ENCODE results near the gene KRTAP3-1. TPM values are rescaled to one million over a fixed set of nuclear protein-coding genes. Genes with fewer than 3 reads are reported as not detected.

Gene KRTAP3-1
- total and polyA plus RNA-seq, 7 experiments from 2014 or later, result not detected

DNA sequence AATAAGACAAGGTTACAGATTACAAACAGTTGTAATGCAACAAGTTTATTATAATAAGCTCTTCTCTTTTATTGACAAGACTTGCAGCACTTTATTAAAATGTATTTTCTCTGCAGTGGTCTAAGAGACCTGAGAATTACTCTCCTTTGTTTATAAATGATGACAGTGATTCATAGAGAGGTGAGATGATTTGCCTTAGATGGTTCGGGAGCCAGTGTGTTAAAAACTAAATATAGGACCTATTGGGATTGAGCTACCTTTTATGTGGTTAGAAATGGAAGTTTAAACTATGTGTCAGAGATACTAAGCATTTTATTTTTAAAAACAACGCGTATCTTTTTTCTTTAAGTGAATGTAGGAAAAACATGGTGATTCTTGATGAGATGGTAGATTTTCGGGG, 12.1 kb downstream of the KRTAP3-1 start:
- Histone ChIP-seq H3K27ac (ENCODE audit: low read depth, low read length) (no peak overlapping the region), H3K9me3 (ENCODE audit: control insufficient read depth in 2 of 3, low read length in 3 of 3) (no peaks in the 10 kb centered on the region), H3K36me3 (ENCODE audit: control insufficient read depth in 2 of 3, insufficient read depth in 3 of 3, low read length in 3 of 3) (no peaks in the 10 kb centered on the region), H3K27me3 (ENCODE audit: control insufficient read depth in 2 of 2, insufficient read depth in 2 of 2, low read length in 2 of 2) (peaks cover 0 to 4% of the 10 kb centered on the region in 2 donors), H3K4me3 (ENCODE audit: low read length) (no peak overlapping the region), H3K4me1 (ENCODE audit: control insufficient read depth in 2 of 2, insufficient read depth in 2 of 2, low read length in 2 of 2) (no peaks in the 10 kb centered on the region)
- Mint-ChIP-seq H3K36me3 (peaks cover 0 to 6% (median 0%) of the 10 kb centered on the region in 5 donors), H3K9me3 (peaks cover 0 to 1% (median 0%) of the 10 kb centered on the region in 11 donors), H3K4me1 (no peaks in the 10 kb centered on the region), H3K4me3 (no peak overlapping the region), H3K27me3 (peaks cover 25 to 58% (median 51%) of the 10 kb centered on the region in 5 donors), H3K27ac (no peak overlapping the region)
- CTCF ChIA-PET, result no interaction called here
- DNase-seq, result no peak
- POLR2A ChIA-PET, result no interaction called here
- intact Hi-C loops (cut with micrococcal nuclease), result no loop called here
- no peak for ATAC-seq

DNA sequence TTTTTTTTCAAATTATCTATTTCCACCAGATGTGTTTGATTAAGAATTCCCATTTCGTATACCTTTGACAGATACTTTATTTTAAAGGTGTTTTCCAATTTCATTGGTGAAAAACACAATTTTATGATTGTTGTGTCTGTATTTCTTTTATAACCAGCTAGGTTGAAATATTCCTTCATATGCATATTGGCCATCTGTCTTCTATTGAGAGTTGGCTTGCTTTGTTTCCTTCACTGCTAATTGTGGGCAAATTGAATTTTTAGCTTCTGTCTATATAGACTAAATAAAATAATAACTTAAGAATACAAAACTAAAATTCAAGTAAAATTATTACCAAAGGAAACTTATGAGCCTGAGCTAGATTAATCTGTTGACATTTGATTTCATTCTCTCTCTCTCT, 13.8 kb downstream of the KRTAP3-1 start:
- intact Hi-C loops (cut with micrococcal nuclease), result no loop called here
- DNase-seq (no peak), ATAC-seq (no peak)
- Mint-ChIP-seq H3K27me3 (peaks cover 25 to 61% (median 56%) of the 10 kb centered on the region in 5 donors), H3K27ac (no peak overlapping the region), H3K4me3 (no peak overlapping the region), H3K4me1 (no peaks in the 10 kb centered on the region), H3K36me3 (peaks cover 0 to 6% (median 0%) of the 10 kb centered on the region in 5 donors), H3K9me3 (peaks cover 0 to 2% (median 0%) of the 10 kb centered on the region in 11 donors)
- POLR2A ChIA-PET, result no interaction called here
- Histone ChIP-seq H3K27ac (ENCODE audit: low read depth, low read length) (no peak overlapping the region), H3K36me3 (ENCODE audit: control insufficient read depth in 2 of 3, insufficient read depth in 3 of 3, low read length in 3 of 3) (no peaks in the 10 kb centered on the region), H3K9me3 (ENCODE audit: control insufficient read depth in 2 of 3, low read length in 3 of 3) (no peaks in the 10 kb centered on the region), H3K4me1 (ENCODE audit: control insufficient read depth in 2 of 2, insufficient read depth in 2 of 2, low read length in 2 of 2) (no peaks in the 10 kb centered on the region), H3K4me3 (ENCODE audit: low read length) (no peak overlapping the region), H3K27me3 (ENCODE audit: control insufficient read depth in 2 of 2, insufficient read depth in 2 of 2, low read length in 2 of 2) (peaks cover 0 to 4% of the 10 kb centered on the region in 2 donors)
- CTCF ChIA-PET, result no interaction called here

DNA sequence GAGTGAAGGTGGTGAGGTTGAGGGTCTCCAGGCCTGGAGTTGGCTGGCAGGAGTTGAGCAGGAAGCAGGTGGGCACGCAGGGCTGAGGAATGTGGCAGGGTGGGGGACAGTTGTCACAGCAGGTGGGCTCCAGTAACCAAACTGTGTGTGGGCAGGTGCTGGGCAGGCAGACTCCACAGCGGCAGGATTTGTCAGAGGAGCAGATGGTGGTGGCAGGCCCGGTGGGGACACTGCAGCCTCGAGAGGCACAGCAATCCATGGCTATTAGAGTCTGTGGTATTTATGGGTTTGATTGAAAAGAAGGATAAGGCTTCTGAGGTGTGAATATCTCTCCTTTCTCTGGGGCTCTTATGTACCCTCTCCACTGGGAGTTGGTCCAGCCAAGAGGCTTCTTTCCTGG, 15.1 kb downstream of the KRTAP3-1 start, which contains the start of gene KRTAP3-3:
Gene KRTAP3-3, minus strand, starts transcription at position 326 of the 400 bp plus-strand sequence. Its CDS starts 67 bp downstream, at position 259.
- intact Hi-C loops (cut with micrococcal nuclease), result no loop called here
- H3K27ac Mint-ChIP-seq, result no peak within 1 kb of the TSS
- peaks cover 23 to 57% (median 53%) of the 10 kb centered on the region in 5 donors for H3K27me3 Mint-ChIP-seq
- H3K36me3 Mint-ChIP-seq, result peaks cover 0 to 6% (median 0%) of the 10 kb centered on the region in 5 donors
- H3K4me1 Mint-ChIP-seq, result no peaks in the 10 kb centered on the region
- ChIA-PET CTCF (no interaction called here), POLR2A (no interaction called here)
- Histone ChIP-seq H3K27me3 (ENCODE audit: control insufficient read depth in 2 of 2, insufficient read depth in 2 of 2, low read length in 2 of 2) (peaks cover 0 to 4% of the 10 kb centered on the region in 2 donors), H3K9me3 (ENCODE audit: control insufficient read depth in 2 of 3, low read length in 3 of 3) (no peaks in the 10 kb centered on the region), H3K36me3 (ENCODE audit: control insufficient read depth in 2 of 3, insufficient read depth in 3 of 3, low read length in 3 of 3) (no peaks in the 10 kb centered on the region), H3K27ac (ENCODE audit: low read depth, low read length) (no peak within 1 kb of the TSS), H3K4me3 (ENCODE audit: low read length) (no peak within 1 kb of the TSS), H3K4me1 (ENCODE audit: control insufficient read depth in 2 of 2, insufficient read depth in 2 of 2, low read length in 2 of 2) (no peaks in the 10 kb centered on the region)
- DNase-seq, result no peak
- no peak within 1 kb of the TSS for H3K4me3 Mint-ChIP-seq
- ATAC-seq, result no peak
- H3K9me3 Mint-ChIP-seq, result peaks cover 0 to 2% (median 0%) of the 10 kb centered on the region in 11 donors

DNA sequence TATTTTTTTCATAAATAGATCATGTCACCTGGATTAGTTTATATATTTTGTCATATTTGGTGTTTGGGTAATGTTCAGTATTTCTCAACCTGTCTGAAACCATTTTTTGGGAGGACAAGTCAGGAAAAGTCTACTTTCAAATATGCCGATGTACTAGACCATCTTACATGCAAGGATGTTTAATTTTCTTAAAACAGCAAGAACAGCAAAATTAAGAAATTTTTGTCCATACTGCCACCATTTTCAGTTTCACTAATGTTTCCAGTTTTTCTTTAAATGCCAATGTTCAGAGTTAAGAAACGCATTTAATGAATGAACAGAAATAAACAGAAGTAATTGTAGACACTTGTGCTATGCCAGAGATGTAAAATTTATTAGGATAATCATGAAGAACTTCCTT, 15.8 kb downstream of the KRTAP3-1 start:
- H3K36me3 ChIP-seq (ENCODE audit: control insufficient read depth in 2 of 3, insufficient read depth in 3 of 3, low read length in 3 of 3), result no peaks in the 10 kb centered on the region
- peaks cover 0 to 6% (median 0%) of the 10 kb centered on the region in 5 donors for H3K36me3 Mint-ChIP-seq
- ATAC-seq, result no peak
- DNase-seq, result no peak
- ChIA-PET CTCF (interaction anchor here (0.7 kb wide), 1 partner anchor 58 kb away, joined by 3 read pairs; no protein-coding TSS in a partner anchor), POLR2A (no interaction called here)
- H3K27me3 ChIP-seq (ENCODE audit: control insufficient read depth in 2 of 2, insufficient read depth in 2 of 2, low read length in 2 of 2), result peaks cover 0 to 4% of the 10 kb centered on the region in 2 donors
- H3K4me3 Mint-ChIP-seq, result no peak overlapping the region
- no peak overlapping the region for H3K27ac ChIP-seq (ENCODE audit: low read depth, low read length)
- H3K4me1 Mint-ChIP-seq, result no peaks in the 10 kb centered on the region
- peaks cover 0 to 2% (median 0%) of the 10 kb centered on the region in 11 donors for H3K9me3 Mint-ChIP-seq
- H3K27ac Mint-ChIP-seq, result no peak overlapping the region
- no peaks in the 10 kb centered on the region for H3K9me3 ChIP-seq (ENCODE audit: control insufficient read depth in 2 of 3, low read length in 3 of 3)
- no peak overlapping the region for H3K4me3 ChIP-seq (ENCODE audit: low read length)
- intact Hi-C loops (cut with micrococcal nuclease), result no loop called here
- H3K27me3 Mint-ChIP-seq, result peaks cover 19 to 57% (median 47%) of the 10 kb centered on the region in 5 donors
- H3K4me1 ChIP-seq (ENCODE audit: control insufficient read depth in 2 of 2, insufficient read depth in 2 of 2, low read length in 2 of 2), result no peaks in the 10 kb centered on the region

DNA sequence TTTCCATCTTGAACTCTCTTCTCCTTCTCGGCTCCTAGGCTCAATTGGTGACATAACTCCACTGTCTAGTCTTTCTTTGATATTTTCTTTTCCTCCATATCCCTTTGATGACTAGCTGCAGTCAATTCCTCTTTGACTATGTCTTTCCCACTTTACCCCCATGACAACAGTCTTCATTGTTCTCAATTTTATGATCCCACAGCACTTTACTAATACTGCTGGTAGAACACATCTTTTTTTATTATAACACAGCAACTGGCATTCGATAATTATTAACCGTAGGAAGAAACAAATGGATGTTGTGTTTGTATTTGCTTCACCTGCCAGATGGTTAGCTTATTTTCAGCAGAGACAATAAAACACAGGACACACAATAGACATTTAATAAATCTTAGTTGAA, 16.3 kb downstream of the KRTAP3-1 start:
- intact Hi-C loops (cut with micrococcal nuclease), result no loop called here
- H3K27me3 Mint-ChIP-seq, result peaks cover 19 to 53% (median 45%) of the 10 kb centered on the region in 5 donors
- DNase-seq (no peak), ATAC-seq (no peak)
- peaks cover 0 to 6% (median 0%) of the 10 kb centered on the region in 5 donors for H3K36me3 Mint-ChIP-seq
- Histone ChIP-seq H3K4me3 (ENCODE audit: low read length) (no peak overlapping the region), H3K9me3 (ENCODE audit: control insufficient read depth in 2 of 3, low read length in 3 of 3) (no peaks in the 10 kb centered on the region), H3K27me3 (ENCODE audit: control insufficient read depth in 2 of 2, insufficient read depth in 2 of 2, low read length in 2 of 2) (peaks cover 0 to 4% of the 10 kb centered on the region in 2 donors), H3K4me1 (ENCODE audit: control insufficient read depth in 2 of 2, insufficient read depth in 2 of 2, low read length in 2 of 2) (no peaks in the 10 kb centered on the region), H3K36me3 (ENCODE audit: control insufficient read depth in 2 of 3, insufficient read depth in 3 of 3, low read length in 3 of 3) (no peaks in the 10 kb centered on the region), H3K27ac (ENCODE audit: low read depth, low read length) (no peak overlapping the region)
- POLR2A ChIA-PET, result no interaction called here
- no peak overlapping the region for H3K4me3 Mint-ChIP-seq
- H3K9me3 Mint-ChIP-seq, result peaks cover 0 to 2% (median 0%) of the 10 kb centered on the region in 11 donors
- CTCF ChIA-PET, result interaction anchor here (0.7 kb wide), 1 partner anchor 58 kb away, joined by 3 read pairs; no protein-coding TSS in a partner anchor
- H3K4me1 Mint-ChIP-seq, result no peaks in the 10 kb centered on the region
- H3K27ac Mint-ChIP-seq, result no peak overlapping the region

DNA sequence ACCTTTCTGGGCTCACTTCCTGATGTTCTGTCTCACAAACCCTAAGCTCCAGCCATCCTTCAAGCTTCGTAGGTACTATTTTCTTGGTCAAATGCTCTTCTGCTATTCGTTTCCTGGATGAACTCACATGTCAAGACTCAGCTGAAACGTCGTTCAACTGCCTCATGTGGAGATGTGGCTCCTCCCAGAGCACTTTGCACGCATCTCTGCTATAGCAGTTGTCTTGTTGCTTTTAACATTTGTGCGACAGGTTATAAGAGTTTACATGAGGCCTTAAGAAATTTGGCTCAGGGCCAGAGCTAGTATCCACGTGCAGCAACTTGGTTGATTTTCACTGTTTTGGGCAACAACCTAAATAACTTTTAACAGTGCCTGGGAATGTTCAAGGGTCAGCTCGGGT, 22.0 kb downstream of the KRTAP3-1 start:
- no peak for ATAC-seq
- H3K4me3 ChIP-seq (ENCODE audit: low read length), result no peak overlapping the region
- no peaks in the 10 kb centered on the region for H3K27me3 ChIP-seq (ENCODE audit: control insufficient read depth in 2 of 2, insufficient read depth in 2 of 2, low read length in 2 of 2)
- H3K4me1 ChIP-seq (ENCODE audit: control insufficient read depth in 2 of 2, insufficient read depth in 2 of 2, low read length in 2 of 2), result no peaks in the 10 kb centered on the region
- no peaks in the 10 kb centered on the region for H3K36me3 ChIP-seq (ENCODE audit: control insufficient read depth in 2 of 3, insufficient read depth in 3 of 3, low read length in 3 of 3)
- no peak for DNase-seq
- peaks cover 0 to 2% (median 0%) of the 10 kb centered on the region in 11 donors for H3K9me3 Mint-ChIP-seq
- CTCF ChIA-PET, result no interaction called here
- peaks cover 0 to 48% (median 21%) of the 10 kb centered on the region in 5 donors for H3K27me3 Mint-ChIP-seq
- no peaks in the 10 kb centered on the region for H3K36me3 Mint-ChIP-seq
- no peaks in the 10 kb centered on the region for H3K4me1 Mint-ChIP-seq
- H3K4me3 Mint-ChIP-seq, result no peak overlapping the region
- H3K27ac ChIP-seq (ENCODE audit: low read depth, low read length), result no peak overlapping the region
- POLR2A ChIA-PET, result no interaction called here
- no peak overlapping the region for H3K27ac Mint-ChIP-seq
- intact Hi-C loops (cut with micrococcal nuclease), result no loop called here
- no peaks in the 10 kb centered on the region for H3K9me3 ChIP-seq (ENCODE audit: control insufficient read depth in 2 of 3, low read length in 3 of 3)

DNA sequence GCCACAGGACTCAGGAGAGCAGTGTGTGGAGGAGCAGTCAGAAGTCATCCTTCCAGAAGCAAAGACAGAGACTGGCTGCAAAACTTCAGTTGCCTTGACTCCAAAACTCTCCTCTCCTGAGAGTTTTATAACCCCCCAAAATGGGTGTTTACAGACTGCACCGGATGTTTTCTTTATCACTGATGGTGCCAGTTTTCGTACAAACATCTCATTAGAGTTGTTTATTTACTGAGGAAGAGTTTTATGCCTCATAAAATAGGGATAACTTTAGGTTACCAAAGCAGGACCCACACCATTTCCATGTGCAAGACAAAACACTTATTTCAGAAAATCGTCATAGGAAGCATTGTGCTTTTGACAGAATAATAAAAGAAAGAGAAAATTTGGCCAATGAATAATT, 24.7 kb downstream of the KRTAP3-1 start, which contains the start of gene KRT40:
Gene KRT40, minus strand, starts transcription at position 101 of the 400 bp plus-strand sequence. Its CDS starts 53 bp downstream, at position 48.
- intact Hi-C loops (cut with micrococcal nuclease), result no loop called here
- POLR2A ChIA-PET, result no interaction called here
- Mint-ChIP-seq H3K9me3 (no peaks in the 10 kb centered on the region), H3K4me3 (no peak within 1 kb of the TSS), H3K4me1 (no peaks in the 10 kb centered on the region), H3K36me3 (no peaks in the 10 kb centered on the region), H3K27me3 (peaks cover 5 to 37% (median 14%) of the 10 kb centered on the region in 5 donors), H3K27ac (no peak within 1 kb of the TSS)
- no peaks in the 10 kb centered on the region for H3K4me1 ChIP-seq (ENCODE audit: control insufficient read depth in 2 of 2, insufficient read depth in 2 of 2, low read length in 2 of 2)
- no peaks in the 10 kb centered on the region for H3K36me3 ChIP-seq (ENCODE audit: control insufficient read depth in 2 of 3, insufficient read depth in 3 of 3, low read length in 3 of 3)
- no peaks in the 10 kb centered on the region for H3K27me3 ChIP-seq (ENCODE audit: control insufficient read depth in 2 of 2, insufficient read depth in 2 of 2, low read length in 2 of 2)
- H3K4me3 ChIP-seq (ENCODE audit: low read length), result no peak within 1 kb of the TSS
- H3K27ac ChIP-seq (ENCODE audit: low read depth, low read length), result no peak within 1 kb of the TSS
- no peak for DNase-seq
- CTCF ChIA-PET, result no interaction called here
- H3K9me3 ChIP-seq (ENCODE audit: control insufficient read depth in 2 of 3, low read length in 3 of 3), result no peaks in the 10 kb centered on the region
- ATAC-seq, result no peak
